IMR-90 (cell line): ENCODE results near the gene SATB2. TPM values are rescaled to one million over a fixed set of nuclear protein-coding genes. Genes with fewer than 3 reads are reported as not detected.

ENCODE experiments used
- ATAC-seq: fragments of 200-7000 bp; cut with Tn5 transposase; 2 replicates; pipeline ENCODE4 v1.9.1; 2020; ENCODE audit warnings: low read depth, mild to moderate bottlenecking, moderate library complexity
- BruUV-seq: library from RNA; stranded (reverse); fragments of 400-500 nt; replicated peaks from 2 replicates; lab custom pipeline; 2021; lab: Mats Ljungman, UMichigan
- CTCF ChIA-PET: fragments of 300-600 bp; formaldehyde crosslinking; extraction: SDS; loops from one replicate; lab custom pipeline; 2021; ENCODE audit warnings: antibody characterized with exemption; lab: Yijun Ruan, JAX
- POLR2A ChIA-PET: fragments of 300-600 bp; sonication (Branson Sonifier 250); formaldehyde crosslinking; loops from one replicate; lab custom pipeline; 2022; ENCODE audit warnings: antibody characterized with exemption; ENCODE audit not compliant: unreplicated experiment; lab: Charles Lee
- DNase-seq: peaks from one replicate; pipeline ENCODE4 v3.0.0; 2013
- H2AFZ ChIP-seq: replicated peaks from 2 replicates; pipeline ENCODE3; 2013; ENCODE audit warnings: low read length, mild to moderate bottlenecking; ENCODE audit not compliant: poor library complexity
- H2AK5ac ChIP-seq: 2 replicates; pipeline ENCODE4 v1.6.1; 2013; ENCODE audit warnings: low read depth, low read length, inconsistent platforms
- H2AK9ac ChIP-seq: replicated peaks from 2 replicates; pipeline ENCODE3; 2013; ENCODE audit warnings: mild to moderate bottlenecking, low read depth, low read length, moderate library complexity; ENCODE audit not compliant: poor library complexity
- H2BK120ac ChIP-seq: 2 replicates; pipeline ENCODE4 v1.6.1; 2013; ENCODE audit warnings: low read depth, low read length, inconsistent platforms
- H2BK15ac ChIP-seq: 3 replicates; pipeline ENCODE4 v1.6.1; 2013; ENCODE audit warnings: low read depth, low read length, inconsistent platforms
- H2BK20ac ChIP-seq: 2 replicates; pipeline ENCODE4 v1.6.1; 2013; ENCODE audit warnings: low read depth, mild to moderate bottlenecking, inconsistent platforms, low read length, moderate library complexity
- H2BK5ac ChIP-seq: 2 replicates; pipeline ENCODE4 v1.6.1; 2013; ENCODE audit warnings: mild to moderate bottlenecking, low read depth, low read length, inconsistent platforms; ENCODE audit not compliant: poor library complexity, severe bottlenecking
- H3K14ac ChIP-seq: replicated peaks from 2 replicates; pipeline ENCODE4 v1.6.1; 2013; ENCODE audit warnings: low read depth, low read length, inconsistent platforms
- H3K18ac ChIP-seq: 2 replicates; pipeline ENCODE4 v1.6.1; 2013; ENCODE audit warnings: low read depth, low read length, control low read depth
- H3K23ac ChIP-seq: 2 replicates; pipeline ENCODE4 v1.6.1; 2013; ENCODE audit warnings: low read depth, low read length, inconsistent platforms
- H3K27ac ChIP-seq: 2 replicates; pipeline ENCODE4 v1.5.1; 2013; ENCODE audit warnings: mild to moderate bottlenecking, control low read depth, low read length; ENCODE audit not compliant: insufficient read depth
- H3K27me3 ChIP-seq: 2 replicates; pipeline ENCODE4 v1.6.1; 2013; ENCODE audit warnings: low read length; ENCODE audit not compliant: control insufficient read depth, insufficient read depth
- H3K36me3 ChIP-seq: 2 replicates; pipeline ENCODE4 v1.6.1; 2013; ENCODE audit warnings: low read length, mixed read lengths; ENCODE audit not compliant: control insufficient read depth, insufficient read depth
- H3K4ac ChIP-seq: 2 replicates; pipeline ENCODE4 v1.6.1; 2013; ENCODE audit warnings: low read depth, low read length, inconsistent platforms
- H3K4me1 ChIP-seq: 2 replicates; pipeline ENCODE4 v1.6.1; 2013; ENCODE audit warnings: low read length, mixed read lengths; ENCODE audit not compliant: control insufficient read depth, insufficient read depth
- H3K4me2 ChIP-seq: 2 replicates; pipeline ENCODE4 v1.6.1; 2013; ENCODE audit warnings: low read depth, mild to moderate bottlenecking, control low read depth, low read length, moderate library complexity
- H3K4me3 ChIP-seq: 2 replicates; pipeline ENCODE4 v1.5.1; 2013; ENCODE audit warnings: low read depth, mild to moderate bottlenecking, control low read depth, low read length, moderate library complexity; ENCODE audit not compliant: insufficient read depth
- H3K56ac ChIP-seq: 2 replicates; pipeline ENCODE4 v1.6.1; 2013; ENCODE audit warnings: low read length, inconsistent platforms; ENCODE audit not compliant: insufficient read depth; ENCODE audit errors: extremely low read depth
- H3K79me1 ChIP-seq, 2 experiments: 2 replicates each; pipeline ENCODE4 v1.6.1; 2013; ENCODE audit warnings: low read length in 2 of 2, inconsistent platforms in 1 of 2, low read depth in 1 of 2
- H3K9ac ChIP-seq: 2 replicates; pipeline ENCODE4 v1.6.1; 2013; ENCODE audit warnings: low read depth, low read length, control low read depth
- H3K9me1 ChIP-seq: 2 replicates; pipeline ENCODE4 v1.6.1; 2013; ENCODE audit warnings: low read length, inconsistent platforms; ENCODE audit not compliant: insufficient read depth
- H3K9me3 ChIP-seq: 2 replicates; pipeline ENCODE4 v1.6.1; 2013; ENCODE audit warnings: low read length; ENCODE audit not compliant: control insufficient read depth, insufficient read depth
- H4K20me1 ChIP-seq: 2 replicates; pipeline ENCODE4 v1.6.1; 2013; ENCODE audit warnings: low read length, inconsistent platforms; ENCODE audit not compliant: insufficient read depth
- H4K5ac ChIP-seq: 2 replicates; pipeline ENCODE4 v1.6.1; 2013; ENCODE audit warnings: mild to moderate bottlenecking, low read depth, low read length, control low read depth
- H4K8ac ChIP-seq, 2 experiments: 2 replicates each; pipeline ENCODE4 v1.6.1; 2013; ENCODE audit warnings: low read depth in 2 of 2, low read length in 2 of 2, control low read depth in 1 of 2, inconsistent platforms in 1 of 2
- H4K91ac ChIP-seq: 2 replicates; pipeline ENCODE4 v1.6.1; 2013; ENCODE audit warnings: low read depth, low read length, inconsistent platforms; ENCODE audit not compliant: insufficient read depth
- BHLHE40 ChIP-seq: fragments of 150-350 bp; IDR thresholded peaks from 2 replicates; pipeline ENCODE4 v1.6.1; 2016; ENCODE audit warnings: mild to moderate bottlenecking, low read depth, low read length
- CHD1 ChIP-seq: IDR thresholded peaks from 2 replicates; pipeline ENCODE4 v1.6.1; 2012; ENCODE audit warnings: low read depth, low read length, improper control_type of control experiment
- MXI1 ChIP-seq: IDR thresholded peaks from 2 replicates; pipeline ENCODE4 v1.6.1; 2012; ENCODE audit warnings: low read depth, mild to moderate bottlenecking, low read length, moderate library complexity, borderline replicate concordance
- POLR2A ChIP-seq: IDR thresholded peaks from 2 replicates; pipeline ENCODE4 v1.6.1; 2012; ENCODE audit warnings: mild to moderate bottlenecking, low read depth, low read length
- RAD21 ChIP-seq: IDR thresholded peaks from 2 replicates; pipeline ENCODE4 v1.6.1; 2012; ENCODE audit warnings: low read length, improper control_type of control experiment
- RFX5 ChIP-seq: IDR thresholded peaks from 2 replicates; pipeline ENCODE4 v1.8.0; 2012; ENCODE audit warnings: low read depth, mild to moderate bottlenecking, low read length, moderate library complexity
- SMC3 ChIP-seq: fragments of 150-350 bp; IDR thresholded peaks from 2 replicates; pipeline ENCODE4 v1.6.1; 2016; ENCODE audit warnings: low read depth, mild to moderate bottlenecking, antibody characterized with exemption, low read length, moderate library complexity
- WGBS, 2 experiments: methylation state at CpG; one replicate each; pipeline versions ENCODE4 v1.1.5 to v1.1.7; 2013; ENCODE audit warnings: missing lambda C conversion rate in 2 of 2; ENCODE audit not compliant: insufficient read length in 1 of 2; ENCODE audit errors: extremely low coverage in 2 of 2; 5-methylcytosine and 5-hydroxymethylcytosine counted together
- dilution Hi-C: fragments of 300-500 bp; cut with HindIII; formaldehyde crosslinking; loops from one replicate; pipeline ENCODE4 v1.14.3; 2018; ENCODE audit warnings: low sequenced_read_pairs; ENCODE audit not compliant: unreplicated experiment
- in situ Hi-C: fragments of 300-500 bp; cut with MboI; formaldehyde crosslinking; loops from 3 replicates; pipeline ENCODE4 v1.14.3; 2019; ENCODE audit warnings: low sequenced_read_pairs, inconsistent platforms, mixed read lengths
- intact Hi-C: fragments of 100-400 bp; cut with micrococcal nuclease; formaldehyde crosslinking; loops from 2 replicates; pipeline ENCODE4 v1.10.0; 2022
- polyA plus RNA-seq, 3 experiments: library from polyadenylated mRNA; depleted of rRNA; stranded (reverse); fragments of >200 nt; gene quantifications; 2 replicates each; pipeline ENCODE4 v1.2.3, GENCODE V29; 2012; ENCODE audit warnings: low replicate concordance in 1 of 3
- total RNA-seq: library from RNA; depleted of rRNA; stranded (reverse); fragments of >200 nt; gene quantifications from 2 replicates; pipeline ENCODE4 v1.2.3, GENCODE V29; 2012

SATB2 gene
- total and polyA plus RNA-seq, 2 of the 4 experiments (the other 2 are of a cell fraction) = 6.2 to 8.4 TPM

DNA sequence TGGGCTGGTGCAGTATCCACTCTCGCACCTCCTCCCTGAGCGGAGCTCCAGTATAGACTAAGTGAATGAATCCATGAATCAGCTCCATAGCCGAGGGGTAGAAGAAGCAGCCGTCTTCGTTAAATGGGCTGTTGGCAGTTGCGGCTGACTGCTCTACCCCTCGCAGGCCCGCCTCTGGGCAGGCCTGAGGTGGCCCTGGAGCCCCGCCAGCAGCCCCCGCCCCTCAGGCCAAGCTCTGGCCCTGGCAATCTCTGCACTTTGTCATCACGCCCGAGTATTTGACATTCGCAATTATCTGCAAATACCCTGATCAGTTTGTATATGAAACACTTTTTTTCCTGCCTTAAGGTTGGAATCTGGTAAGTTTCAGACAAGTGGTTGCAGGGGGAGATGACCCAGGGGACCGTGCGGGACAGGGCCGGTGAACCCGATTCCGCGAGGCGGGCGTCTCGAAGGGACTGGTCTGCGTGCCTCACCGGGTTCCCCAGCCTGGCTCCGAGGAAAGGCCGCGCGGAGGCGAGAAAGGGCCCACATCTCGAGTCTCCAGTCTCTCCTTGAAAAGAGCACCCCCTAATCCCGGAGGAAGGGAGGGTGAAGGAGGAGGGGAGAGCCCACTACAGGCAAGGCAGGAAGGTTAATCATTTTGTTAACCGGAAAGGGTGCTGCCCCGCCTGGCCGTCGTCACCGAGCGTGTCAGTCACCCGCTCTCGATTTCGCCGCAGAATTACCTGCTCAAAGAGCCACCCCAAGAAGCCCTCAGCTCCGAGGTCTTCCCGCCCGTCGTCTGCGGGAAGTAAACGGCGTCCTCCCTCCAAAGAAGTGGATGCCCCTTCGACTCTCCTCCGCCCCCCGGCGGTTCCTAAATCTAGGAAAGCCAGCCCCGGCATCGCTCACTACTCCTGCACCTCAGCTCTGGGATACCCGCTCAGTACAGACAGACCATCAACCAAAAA lies 11.1 kb upstream of the SATB2 start:
- in situ Hi-C loops = no loop called here
- POLR2A ChIA-PET = no interaction called here
- 14% methylated on average over 15 of the region's 55 CpGs; no CpG with 5 or more reads in 1 of the 2 experiments for WGBS, 2 experiments

More for the DNA sequence above, 11.1 kb upstream of the SATB2 start:
- Histone ChIP-seq H2AK9ac (no peak overlapping the region), H3K14ac (no peak overlapping the region), H4K5ac (no peak overlapping the region), H2AFZ (peak overlapping the region; percentile 56), H3K4me1 (no peaks in the 10 kb centered on the region), H3K4ac (no peak overlapping the region), H3K23ac (no peak overlapping the region), H2BK15ac (no peak overlapping the region), H3K9ac (no peak overlapping the region), H3K4me3 (no peak overlapping the region; the same call in 1 of the 2 replicates), H2AK5ac (no peak overlapping the region), H2BK120ac (no peak overlapping the region), H3K9me3 (0 out of 2 replicates have a peak, but pooled peaks cover 2% of the 10 kb centered on the region), H3K18ac (no peak overlapping the region), H4K20me1 (no peaks in the 10 kb centered on the region; the same call in 1 of the 2 replicates), H2BK5ac (no peak overlapping the region), H2BK20ac (no peak overlapping the region), H3K79me1 (no peaks in the 10 kb centered on the region), H4K91ac (no peak overlapping the region), H3K36me3 (no peaks in the 10 kb centered on the region), H3K9me1 (no peaks in the 10 kb centered on the region), H3K27ac (no peak overlapping the region), H3K4me2 (no peak overlapping the region), H3K27me3 (peaks cover 79% of the 10 kb centered on the region), H4K8ac (no peak overlapping the region), H3K56ac (no peak overlapping the region)
- DNase-seq (no peak), ATAC-seq (no peak)
- no peak for TF ChIP-seq MXI1
- no peak for TF ChIP-seq SMC3
- TF ChIP-seq BHLHE40 = no peak
- no peak for TF ChIP-seq POLR2A
- no peak for TF ChIP-seq RFX5
- TF ChIP-seq CHD1 = no peak
- TF ChIP-seq RAD21 = no peak
- BruUV-seq = no TSS peak
- CTCF ChIA-PET = no interaction called here
- dilution Hi-C loops = no loop called here
- intact Hi-C loops = no loop called here
